GM19468 (cell line): ENCODE data around the gene CCL25.

Experiments
- ATAC-seq: cut with Tn5 transposase; IDR thresholded peaks from one replicate; pipeline ENCODE4 v1.9.1; 2021; ENCODE audit warnings: mild to moderate bottlenecking, moderate library complexity, moderate number of reproducible peaks; ENCODE audit not compliant: unreplicated experiment; ENCODE audit errors: extremely low read depth

CCL25 gene

DNA sequence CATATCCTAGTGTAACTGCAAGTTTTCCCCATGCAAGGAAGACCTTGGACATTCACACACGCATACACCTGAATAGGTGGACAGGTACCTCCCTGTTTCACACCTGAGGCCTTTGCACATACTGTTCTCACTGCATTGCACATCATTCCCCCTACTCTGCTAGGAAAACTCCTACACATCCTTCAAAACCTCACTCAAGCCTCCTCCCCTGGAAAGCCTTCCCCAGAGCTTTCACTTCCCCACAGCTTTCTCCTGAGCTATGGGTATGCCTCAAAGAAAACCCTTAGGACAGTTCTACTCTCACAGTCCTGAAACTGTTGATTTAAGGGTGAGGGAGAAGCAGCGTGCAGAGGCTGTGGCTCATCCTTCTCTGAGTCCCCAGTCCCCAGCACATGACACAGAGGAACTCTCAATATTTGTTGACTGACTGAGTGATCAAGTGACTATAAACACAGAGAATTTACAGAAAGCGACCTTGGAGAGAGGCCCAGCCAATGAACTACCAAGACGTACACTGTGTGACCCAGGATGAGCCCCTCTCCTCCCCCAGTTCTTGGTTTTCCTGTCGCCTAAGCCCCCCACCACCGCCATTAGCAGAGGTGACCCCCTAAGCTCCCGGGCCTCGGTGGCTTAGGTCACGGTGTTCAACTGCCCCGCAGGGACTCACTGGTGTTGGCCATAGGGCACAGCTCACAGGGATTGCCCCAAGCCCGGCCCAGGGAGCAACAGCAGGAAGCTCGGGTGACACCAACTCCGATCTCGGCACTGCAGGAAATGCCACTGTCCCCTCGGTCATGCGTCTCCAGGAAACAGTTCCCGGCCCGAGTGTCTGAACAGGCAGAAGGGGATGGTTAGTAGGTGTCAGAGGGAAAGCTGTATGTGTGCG is 56.2 kb downstream of the CCL25 start:
- no peak for ATAC-seq

DNA sequence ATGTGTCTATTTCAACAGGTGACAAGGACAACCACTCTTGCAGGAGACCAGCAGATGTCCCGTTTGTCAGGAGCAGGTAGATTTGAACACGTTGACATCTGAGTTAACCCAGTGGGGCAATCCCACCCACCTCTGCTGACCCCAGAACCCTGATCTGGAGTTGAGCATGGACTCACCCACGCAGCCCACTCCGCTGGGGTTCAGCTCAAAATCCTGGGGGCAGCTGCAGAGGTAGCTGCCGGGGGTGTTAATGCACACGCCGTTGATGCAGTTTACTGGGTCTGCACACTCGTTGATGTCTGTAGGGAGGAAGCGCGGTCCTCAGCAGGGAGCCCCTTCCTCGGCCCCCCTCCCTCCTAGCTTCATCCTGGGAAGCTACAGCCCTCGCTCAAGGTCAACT is 56.9 kb downstream of the CCL25 start:
- no peak for ATAC-seq

DNA sequence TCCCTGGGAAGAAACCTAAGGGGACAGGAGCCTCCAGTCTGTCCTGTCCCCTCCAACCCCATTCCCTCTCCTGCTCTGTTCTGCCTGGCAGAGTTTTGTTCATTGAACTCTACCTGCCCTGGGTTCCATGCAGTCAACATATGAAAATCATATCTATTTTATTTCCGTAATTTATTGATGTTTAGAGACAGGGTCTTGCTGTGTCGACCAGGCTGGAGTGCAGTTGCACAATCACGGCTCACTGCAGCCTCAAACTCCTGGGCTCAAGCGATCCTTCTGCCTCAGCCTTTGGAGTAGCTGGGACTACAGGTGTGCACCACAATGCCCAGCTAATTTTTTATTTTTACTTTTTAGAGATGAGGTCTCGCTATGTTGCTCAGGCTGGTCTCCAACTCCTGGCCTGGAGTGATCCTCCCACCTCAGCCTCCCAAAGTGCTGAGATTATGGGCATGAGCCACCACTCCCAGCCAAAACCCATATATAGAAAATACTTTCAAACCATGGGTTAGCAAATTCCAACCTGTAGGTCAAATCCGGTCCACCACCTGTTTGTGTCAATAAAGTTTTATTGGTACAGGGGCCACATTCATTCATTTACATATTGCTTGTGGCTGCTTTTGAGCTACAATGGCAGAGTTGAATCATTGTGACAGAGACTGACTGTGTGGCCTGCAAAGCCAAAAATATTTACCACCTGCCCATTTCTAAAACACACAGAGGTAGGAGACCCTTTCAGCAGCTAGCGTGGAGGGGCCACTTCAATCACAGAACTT is 57.5 kb downstream of the CCL25 start:
- no peak for ATAC-seq

DNA sequence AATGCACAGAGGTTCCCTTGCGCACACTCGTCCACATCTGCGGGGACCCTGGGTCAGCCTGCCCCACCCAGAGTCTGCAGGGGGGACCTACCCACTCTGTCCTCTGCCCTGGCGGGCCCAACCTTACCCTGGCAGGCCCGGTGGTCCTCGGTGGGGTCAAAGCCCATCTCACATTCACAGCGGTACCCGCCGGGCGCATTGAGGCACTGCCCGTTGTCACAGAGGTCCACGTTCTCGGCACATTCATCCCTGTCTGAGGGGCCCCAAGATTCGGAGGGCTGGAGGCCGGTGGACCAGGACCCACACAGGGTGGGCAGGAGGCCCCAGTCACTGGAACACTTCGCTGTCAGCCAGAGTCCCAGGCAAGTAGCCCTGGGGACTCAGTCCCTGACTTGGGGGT is 58.4 kb downstream of the CCL25 start:
- ATAC-seq = no peak

DNA sequence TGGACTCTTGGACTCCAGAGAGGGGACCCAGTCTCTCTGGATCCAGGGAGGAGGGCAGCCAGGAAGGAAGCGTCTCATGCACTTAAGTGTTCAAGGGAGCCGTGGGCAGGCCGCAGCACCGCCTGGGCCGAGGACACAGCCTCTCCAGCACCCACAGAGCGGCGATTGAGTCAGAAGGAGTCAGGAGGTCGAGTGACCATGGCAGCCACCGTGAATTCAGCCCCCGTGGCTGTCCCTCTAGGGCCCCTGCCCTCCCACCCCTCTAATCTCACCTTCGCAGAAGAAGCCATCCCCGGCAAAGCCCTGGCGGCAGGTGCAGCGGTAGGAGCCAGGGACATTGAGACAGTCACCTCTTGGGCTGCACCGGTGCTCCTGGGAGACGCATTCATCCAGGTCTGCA is 58.8 kb downstream of the CCL25 start:
- ATAC-seq = no peak
